KOPT-K1 (cell line): ENCODE data around the gene ZWINT.

ENCODE experiments used
- H3K27ac ChIP-seq: fragments of 200-600 bp; sonication (generic); 2 replicates; pipeline ENCODE4 v1.5.1; 2016; ENCODE audit warnings: antibody characterized with exemption, mild to moderate bottlenecking, low read depth, low read length; ENCODE audit not compliant: poor library complexity, severe bottlenecking
- H3K36me3 ChIP-seq: fragments of 200-600 bp; sonication (generic); 2 replicates; pipeline ENCODE4 v1.5.1; 2017; ENCODE audit warnings: antibody characterized with exemption, mild to moderate bottlenecking, low read length, moderate library complexity; ENCODE audit not compliant: insufficient read depth
- H3K9me3 ChIP-seq: fragments of 200-600 bp; sonication (generic); 2 replicates; pipeline ENCODE4 v1.5.1; 2017; ENCODE audit warnings: antibody characterized with exemption, low read length, mild to moderate bottlenecking; ENCODE audit not compliant: insufficient read depth, poor library complexity, severe bottlenecking

Gene ZWINT

DNA sequence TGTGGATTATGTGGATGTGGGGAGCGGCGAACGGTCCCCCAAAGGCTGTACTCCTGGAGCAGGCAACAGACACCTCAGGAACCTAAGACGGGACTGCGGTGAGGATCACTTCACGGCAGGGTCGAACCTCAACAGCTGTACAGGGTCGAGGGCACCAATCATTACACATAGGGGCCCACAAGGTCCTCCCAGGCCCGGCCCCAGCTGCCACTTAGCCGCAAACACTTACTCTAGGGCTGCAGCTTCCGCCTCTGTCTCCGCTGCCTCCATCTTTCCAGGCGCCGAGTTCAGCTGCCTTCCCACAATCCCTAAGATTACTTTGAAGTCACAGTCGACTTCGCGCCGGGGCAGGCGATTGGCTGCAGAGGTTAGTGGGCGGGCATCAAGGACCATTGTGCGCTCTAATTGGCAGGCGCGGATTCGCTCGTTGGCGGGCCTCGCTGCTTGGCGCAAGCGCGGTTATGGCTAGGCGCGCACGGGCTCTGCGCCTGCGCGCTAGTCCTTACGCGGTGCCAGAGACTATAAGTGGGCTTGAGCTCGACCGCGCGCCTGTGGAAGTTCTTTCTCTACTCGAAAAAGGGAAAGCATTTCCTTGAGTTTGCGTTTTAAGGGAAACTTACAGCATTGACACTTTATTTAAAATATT is at the start of gene ZWINT:
Gene ZWINT, minus strand, starts transcription at position 293 of the 646 bp plus-strand sequence. Its CDS starts 23 bp downstream, at position 270.
- Histone ChIP-seq H3K9me3 (no peaks in the 10 kb centered on the region), H3K36me3 (peaks cover 40% of the 10 kb centered on the region), H3K27ac (peak within 1 kb of the TSS; percentile 91)

- Histone ChIP-seq H3K27ac (no peak overlapping the region), H3K9me3 (no peaks in the 10 kb centered on the region), H3K36me3 (no peaks in the 10 kb centered on the region)
Observed at GRCh38 chr10:56383806-56384205, 22.7 kb upstream of the ZWINT start.

DNA sequence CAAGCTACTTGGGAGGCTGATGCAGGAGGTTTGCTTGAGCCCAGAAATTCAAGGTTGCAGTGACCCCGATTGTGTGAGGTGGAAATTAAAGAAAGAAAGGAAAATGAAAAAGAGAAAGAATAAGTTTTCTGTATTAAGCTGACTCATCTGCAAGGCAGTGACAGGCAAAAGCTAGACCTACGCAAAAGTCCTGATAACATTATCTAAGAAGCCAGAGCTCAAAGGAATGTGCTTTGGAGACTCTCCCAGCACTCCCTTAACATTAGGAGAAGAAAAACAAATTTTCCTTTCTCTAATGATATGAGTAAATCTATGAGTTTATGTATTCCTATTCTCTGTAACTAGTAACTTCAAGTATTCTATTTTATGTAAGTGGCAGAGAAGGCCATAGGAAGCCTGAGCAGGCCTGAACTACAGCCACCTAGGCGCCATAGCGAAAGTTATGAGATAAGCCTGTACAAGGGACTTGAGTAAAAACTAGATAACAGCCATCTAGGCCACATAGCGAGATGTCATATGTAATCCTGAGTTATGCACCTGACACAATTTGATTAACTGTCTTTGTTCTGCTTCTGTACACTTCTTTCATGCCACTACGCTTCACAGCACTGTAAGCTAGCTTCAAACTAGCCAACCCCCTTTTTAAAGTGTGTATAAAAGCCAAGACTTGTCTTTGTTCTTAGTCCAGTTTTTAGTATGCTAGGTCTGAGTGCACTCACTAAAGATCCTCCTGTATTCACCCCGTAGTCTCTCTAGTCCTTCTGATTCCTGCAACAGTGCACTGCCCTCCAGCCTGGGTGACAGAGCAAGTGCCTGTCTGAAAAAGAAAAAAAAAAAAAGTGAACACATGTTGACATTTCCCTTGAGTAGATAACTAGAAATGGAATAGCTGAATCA is 9.4 kb upstream of the ZWINT start:
- Histone ChIP-seq H3K9me3 (peaks cover 30% of the 10 kb centered on the region), H3K36me3 (no peaks in the 10 kb centered on the region), H3K27ac (no peak overlapping the region)

DNA sequence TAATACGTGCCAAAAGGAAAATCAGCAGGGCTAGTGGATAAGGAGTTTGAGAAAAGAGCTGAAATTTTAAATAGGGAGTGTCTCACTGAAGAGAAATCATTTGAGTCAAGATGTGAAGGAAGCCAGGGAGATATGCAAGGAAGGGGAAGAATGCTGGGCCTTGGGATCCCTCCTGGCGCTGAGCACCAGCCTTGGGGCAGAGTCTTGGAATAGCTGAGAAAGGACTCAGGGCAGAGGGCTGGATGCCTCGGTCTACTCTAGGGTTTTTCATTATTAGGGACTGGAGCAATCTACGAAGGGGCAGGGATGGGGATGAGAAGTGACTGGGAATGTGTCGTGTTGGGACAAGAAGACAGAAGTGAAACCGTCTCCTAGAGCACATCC is 484 bp downstream of the ZWINT start:
- Histone ChIP-seq H3K27ac (peak overlapping the region; percentile 91), H3K9me3 (no peaks in the 10 kb centered on the region), H3K36me3 (peaks cover 46% of the 10 kb centered on the region)

DNA sequence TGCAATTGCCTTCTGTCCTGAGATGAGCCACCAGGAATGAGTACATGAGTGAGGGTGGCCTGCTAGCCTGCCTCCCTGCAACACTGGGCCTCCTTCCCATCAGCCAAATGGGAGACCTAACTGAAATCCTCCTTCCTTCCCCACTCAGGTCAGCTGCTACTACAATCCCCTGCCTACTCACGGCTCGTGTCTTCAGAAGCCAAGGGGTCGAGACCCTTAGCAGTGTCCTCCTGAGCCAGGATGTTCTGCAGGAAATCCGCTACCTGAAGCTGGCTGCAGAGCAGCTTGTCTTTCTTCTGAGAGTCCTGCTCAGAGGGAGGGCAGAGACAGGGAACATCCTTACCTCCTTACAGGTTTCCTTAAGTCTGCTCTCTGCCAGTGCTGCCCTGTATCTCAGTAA is 1.2 kb downstream of the ZWINT start:
- H3K27ac ChIP-seq, result peak overlapping the region; percentile 91
- H3K9me3 ChIP-seq, result no peaks in the 10 kb centered on the region
- H3K36me3 ChIP-seq, result peaks cover 53% of the 10 kb centered on the region

DNA sequence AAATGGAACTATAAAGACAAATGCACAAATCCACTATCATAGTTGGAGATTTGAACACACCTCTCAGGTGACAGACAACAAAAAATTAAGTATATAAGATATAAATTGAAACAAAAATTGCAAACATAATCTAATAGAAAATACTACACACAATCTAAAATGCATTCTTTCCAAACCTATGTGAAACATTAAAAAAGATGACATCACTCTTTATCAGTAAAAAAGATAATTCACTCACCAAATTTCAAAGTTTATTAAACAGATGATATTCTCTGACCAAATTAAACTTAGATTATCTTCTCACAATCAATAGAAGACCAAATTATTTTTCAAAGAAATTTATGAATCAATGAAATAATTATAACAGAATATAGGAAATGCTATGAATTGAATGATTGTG is 4.0 kb downstream of the ZWINT start:
- no peak overlapping the region for H3K27ac ChIP-seq
- H3K36me3 ChIP-seq, result peaks cover 78% of the 10 kb centered on the region
- H3K9me3 ChIP-seq, result no peaks in the 10 kb centered on the region

- Histone ChIP-seq H3K9me3 (no peaks in the 10 kb centered on the region), H3K36me3 (peaks cover 51% of the 10 kb centered on the region), H3K27ac (no peak overlapping the region)
Observed at GRCh38 chr10:56351909-56352630, 9.0 kb downstream of the ZWINT start.

GRCh38 chr10:56349611-56350010 is 11.4 kb downstream of the ZWINT start:
- no peak overlapping the region for H3K27ac ChIP-seq
- H3K9me3 ChIP-seq, result no peaks in the 10 kb centered on the region
- H3K36me3 ChIP-seq, result peaks cover 28% of the 10 kb centered on the region

DNA sequence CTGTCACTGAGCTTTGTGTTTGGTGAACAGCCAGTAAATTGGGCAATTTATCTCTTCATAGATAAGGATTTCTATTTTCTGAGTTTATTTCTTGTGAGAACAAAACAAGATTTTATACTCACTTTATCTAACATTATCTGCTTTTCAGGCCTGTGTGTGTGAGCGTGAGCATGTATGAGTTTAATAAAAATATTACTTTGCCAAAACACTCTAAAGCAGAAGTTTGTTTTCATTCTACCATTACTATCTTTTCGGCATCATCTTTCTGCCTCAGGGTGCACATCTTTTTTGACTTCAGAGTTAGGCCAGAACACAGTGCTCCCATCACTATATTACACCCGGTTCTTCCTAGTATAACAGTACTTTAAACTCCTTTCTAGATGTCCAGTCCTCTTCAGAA is 13.0 kb downstream of the ZWINT start:
- Histone ChIP-seq H3K36me3 (peaks cover 13% of the 10 kb centered on the region), H3K27ac (no peak overlapping the region), H3K9me3 (no peaks in the 10 kb centered on the region)

DNA sequence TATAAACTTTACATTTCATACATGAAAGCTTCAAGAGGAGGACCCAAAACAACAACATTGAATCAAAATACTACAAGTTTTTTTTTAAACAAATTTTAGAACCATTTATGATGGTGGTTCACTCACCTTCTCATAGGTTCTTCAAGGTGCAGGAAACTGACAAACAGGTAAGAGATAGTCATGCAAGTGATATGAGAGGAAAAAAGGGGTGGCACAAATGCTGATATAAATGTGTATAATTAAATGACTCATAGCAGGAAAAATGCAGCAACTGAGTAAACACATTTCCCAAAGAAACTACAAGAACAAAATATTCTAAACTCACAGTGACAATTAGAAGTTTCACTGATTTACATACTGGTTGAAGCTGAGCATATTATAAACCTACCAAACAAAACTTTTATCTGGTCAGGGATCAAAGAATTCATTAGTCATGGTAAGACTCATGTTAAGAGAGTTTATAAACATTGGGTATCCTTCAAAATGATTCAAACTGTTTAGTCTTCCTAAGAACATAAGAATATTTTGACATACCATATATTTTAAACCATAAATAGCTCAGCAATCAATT is 14.1 kb downstream of the ZWINT start:
- Histone ChIP-seq H3K9me3 (no peaks in the 10 kb centered on the region), H3K27ac (no peak overlapping the region), H3K36me3 (peaks cover 3% of the 10 kb centered on the region; the same call in 1 of the 2 replicates)

DNA sequence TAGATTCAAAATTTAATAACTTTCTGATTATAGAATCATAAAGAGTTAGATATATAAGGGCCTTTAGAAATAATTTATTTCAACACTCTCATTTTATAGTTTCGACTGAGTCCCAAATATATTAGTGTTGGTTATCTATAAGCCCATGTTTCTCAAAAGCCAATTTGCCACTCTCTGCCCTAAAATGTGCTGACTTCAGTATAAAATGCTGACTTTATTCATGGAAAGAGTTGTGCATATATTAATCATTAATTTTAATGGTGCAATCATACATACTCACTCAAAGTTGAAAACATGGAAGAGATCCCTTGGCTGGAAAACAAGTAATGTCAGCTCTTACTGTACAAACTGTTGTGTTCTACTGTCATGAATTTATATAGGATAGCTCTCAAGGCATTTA is 19.4 kb downstream of the ZWINT start:
- no peaks in the 10 kb centered on the region for H3K36me3 ChIP-seq
- peaks cover 9% of the 10 kb centered on the region for H3K9me3 ChIP-seq
- H3K27ac ChIP-seq, result no peak overlapping the region

DNA sequence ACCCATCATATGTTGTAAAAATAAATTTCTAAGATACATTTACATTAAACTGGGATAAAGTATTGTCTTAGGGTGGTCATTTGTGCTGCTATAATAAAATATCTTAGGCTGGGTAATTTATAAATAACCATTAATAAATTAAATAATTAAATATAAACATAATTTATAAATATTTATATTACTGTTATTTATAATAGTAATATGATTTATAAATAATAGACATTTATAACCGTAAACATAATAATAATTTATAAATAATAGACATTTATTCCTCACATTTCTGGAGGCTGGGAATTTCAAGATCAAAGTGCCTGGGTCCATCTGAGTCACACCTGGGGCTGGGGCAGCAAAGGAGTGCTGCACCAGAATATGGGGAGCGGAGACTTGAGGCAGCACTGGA is 31.1 kb downstream of the ZWINT start:
- H3K27ac ChIP-seq, result no peak overlapping the region
- H3K9me3 ChIP-seq, result no peaks in the 10 kb centered on the region
- H3K36me3 ChIP-seq, result no peaks in the 10 kb centered on the region

- H3K36me3 ChIP-seq, result no peaks in the 10 kb centered on the region
- H3K27ac ChIP-seq, result no peak overlapping the region
- no peaks in the 10 kb centered on the region for H3K9me3 ChIP-seq
Observed at GRCh38 chr10:56327118-56327517, 33.9 kb downstream of the ZWINT start.

DNA sequence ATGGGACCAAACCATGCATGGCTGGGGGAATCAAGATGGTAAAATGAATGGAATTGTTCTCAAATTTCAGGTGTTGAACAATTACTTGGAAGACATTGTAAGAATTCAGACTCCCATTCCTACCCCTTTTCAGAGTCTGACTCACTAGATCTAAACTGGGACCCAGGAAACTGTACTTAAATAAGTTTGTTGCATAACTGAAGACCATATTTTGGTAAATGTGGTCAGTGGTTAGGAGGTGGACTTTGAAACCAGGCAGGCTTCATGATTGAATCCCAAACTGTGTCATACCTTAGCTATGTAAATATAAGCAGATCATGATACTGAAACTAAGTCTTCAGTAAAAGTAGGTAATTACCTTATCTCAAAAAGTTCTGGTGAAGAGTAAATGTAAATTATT is 41.7 kb downstream of the ZWINT start:
- no peaks in the 10 kb centered on the region for H3K9me3 ChIP-seq
- no peaks in the 10 kb centered on the region for H3K36me3 ChIP-seq
- no peak overlapping the region for H3K27ac ChIP-seq

DNA sequence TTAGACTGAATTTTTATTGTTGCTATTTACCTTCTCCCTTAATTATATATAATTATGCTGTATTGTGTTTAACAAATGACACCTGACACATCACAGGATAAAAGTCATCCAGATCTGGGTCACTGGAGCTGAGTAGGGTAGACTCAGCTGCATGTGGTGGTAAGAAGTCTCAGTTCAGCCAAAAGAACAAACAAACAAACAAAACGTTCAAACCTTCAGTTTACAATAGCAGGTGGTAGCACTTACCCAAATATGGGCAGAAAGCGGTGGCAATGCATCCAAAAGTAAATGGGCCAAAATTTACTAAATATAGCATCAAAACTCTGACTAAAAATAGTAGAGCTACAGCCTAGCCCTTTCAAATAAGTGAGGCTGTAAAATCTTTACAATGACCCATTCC is 42.2 kb downstream of the ZWINT start:
- Histone ChIP-seq H3K36me3 (no peaks in the 10 kb centered on the region), H3K27ac (no peak overlapping the region), H3K9me3 (no peaks in the 10 kb centered on the region)
